GM10266 (cell line): ENCODE data around the gene FCSK.

Experiments
- DNase-seq: peaks from one replicate; pipeline ENCODE4 v3.0.0; 2012; ENCODE audit errors: extremely low spot score
- TF ChIP-seq, protein P1 (sequence below): IDR thresholded peaks from 2 replicates; pipeline ENCODE4 v1.5.1; 2012; ENCODE audit warnings: mild to moderate bottlenecking, low read depth; ENCODE audit not compliant: control insufficient read depth, insufficient read depth; ENCODE audit errors: missing control alignments

FCSK gene

DNA sequence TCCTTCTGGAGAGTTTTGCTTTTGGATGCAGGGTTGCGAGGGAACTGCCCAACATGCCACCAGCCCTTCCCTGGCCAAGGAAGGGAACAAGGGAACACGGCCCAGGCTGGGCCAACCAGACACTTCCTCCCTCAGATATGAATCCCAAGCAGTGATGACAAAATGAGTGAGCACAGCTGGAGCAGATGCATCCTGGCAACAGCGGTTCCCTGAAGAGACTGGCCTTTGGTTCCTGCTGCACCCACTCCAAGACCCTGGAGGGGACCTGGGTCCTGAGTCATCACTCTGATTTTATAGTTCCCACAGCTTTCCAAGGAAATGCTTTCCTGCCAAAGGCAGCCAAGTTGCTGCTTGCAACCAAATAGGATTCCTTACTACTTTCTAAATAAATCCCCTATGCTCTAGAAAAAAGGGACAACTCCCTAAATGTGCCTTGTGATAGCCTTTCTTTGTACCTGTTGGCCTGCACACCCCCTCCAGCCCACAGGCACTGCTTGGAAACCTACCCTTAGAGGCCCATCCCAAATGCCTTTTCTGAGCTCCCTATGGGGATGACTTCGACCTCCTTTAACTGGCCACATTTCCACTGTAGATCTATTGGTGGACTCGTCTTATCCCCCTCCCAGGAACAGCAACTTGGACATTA lies 20.8 kb upstream of the FCSK start:
- no peak for DNase-seq
- TF ChIP-seq, protein P1, sequence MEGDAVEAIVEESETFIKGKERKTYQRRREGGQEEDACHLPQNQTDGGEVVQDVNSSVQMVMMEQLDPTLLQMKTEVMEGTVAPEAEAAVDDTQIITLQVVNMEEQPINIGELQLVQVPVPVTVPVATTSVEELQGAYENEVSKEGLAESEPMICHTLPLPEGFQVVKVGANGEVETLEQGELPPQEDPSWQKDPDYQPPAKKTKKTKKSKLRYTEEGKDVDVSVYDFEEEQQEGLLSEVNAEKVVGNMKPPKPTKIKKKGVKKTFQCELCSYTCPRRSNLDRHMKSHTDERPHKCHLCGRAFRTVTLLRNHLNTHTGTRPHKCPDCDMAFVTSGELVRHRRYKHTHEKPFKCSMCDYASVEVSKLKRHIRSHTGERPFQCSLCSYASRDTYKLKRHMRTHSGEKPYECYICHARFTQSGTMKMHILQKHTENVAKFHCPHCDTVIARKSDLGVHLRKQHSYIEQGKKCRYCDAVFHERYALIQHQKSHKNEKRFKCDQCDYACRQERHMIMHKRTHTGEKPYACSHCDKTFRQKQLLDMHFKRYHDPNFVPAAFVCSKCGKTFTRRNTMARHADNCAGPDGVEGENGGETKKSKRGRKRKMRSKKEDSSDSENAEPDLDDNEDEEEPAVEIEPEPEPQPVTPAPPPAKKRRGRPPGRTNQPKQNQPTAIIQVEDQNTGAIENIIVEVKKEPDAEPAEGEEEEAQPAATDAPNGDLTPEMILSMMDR, result no peak

DNA sequence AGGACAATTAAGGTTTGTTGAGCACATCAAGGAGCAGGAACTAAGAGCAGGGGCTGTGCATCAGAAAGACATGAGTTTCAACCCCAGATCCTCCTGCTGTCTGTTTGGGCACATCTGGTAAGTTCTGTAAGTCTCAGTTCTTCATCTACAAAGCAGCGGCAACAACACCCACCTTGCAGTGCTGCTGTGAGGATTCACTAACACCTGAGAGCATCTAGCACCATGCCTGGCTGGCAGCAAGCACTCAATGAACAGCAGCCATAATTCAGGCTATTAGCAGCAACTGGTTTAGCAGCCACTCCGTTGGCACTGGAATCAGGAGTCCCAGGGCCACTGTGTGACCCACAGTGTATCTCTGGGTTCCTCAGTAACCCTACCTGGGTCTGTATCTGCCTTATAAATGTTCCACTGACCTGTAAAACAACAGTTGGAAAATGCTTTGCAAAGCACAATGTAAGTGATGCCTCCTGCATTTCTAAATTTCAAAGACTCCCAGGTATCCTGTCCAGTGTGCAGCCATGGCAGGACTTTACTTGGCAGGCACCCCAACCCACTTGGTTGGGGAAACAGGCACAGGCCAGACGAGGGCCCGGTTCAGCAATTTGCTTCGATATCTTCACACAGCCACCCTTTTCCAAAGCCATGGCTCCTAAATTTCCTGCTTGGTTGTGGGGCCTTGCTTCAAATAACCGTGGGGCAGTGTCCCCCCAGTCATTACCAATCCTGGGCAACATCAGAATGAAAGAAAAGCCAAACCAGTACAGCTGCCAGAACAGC lies 19.7 kb upstream of the FCSK start:
- no peak for DNase-seq
- TF ChIP-seq, protein P1, result no peak

DNA sequence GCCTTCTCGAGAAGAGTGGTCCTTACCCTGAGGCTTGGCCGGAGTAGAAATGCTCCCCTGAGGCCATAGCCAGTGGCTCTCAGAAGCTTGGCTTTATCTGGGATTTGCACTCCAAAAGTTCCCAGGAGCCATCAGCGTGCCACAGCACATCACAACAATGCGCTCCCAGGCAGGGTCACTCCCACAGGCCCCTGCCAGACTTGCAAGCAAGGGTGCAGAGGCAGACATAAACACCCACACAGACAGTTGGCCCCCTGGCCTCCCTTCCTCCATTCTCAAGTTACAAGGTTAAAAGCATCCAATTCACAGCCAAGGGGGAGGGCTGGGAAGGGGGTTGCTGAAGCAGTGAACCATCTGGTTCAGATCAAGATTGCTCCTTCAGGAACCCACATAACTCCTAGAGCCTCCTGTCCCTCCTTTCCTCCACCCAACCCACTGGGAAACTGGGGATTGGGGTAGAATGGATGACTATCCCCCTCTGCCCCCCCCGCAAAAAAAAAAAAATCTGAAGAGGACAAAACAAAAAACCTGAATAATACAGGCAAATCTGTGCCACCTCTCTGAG lies 17.3 kb upstream of the FCSK start:
- DNase-seq, result no peak
- TF ChIP-seq, protein P1, result no peak

DNA sequence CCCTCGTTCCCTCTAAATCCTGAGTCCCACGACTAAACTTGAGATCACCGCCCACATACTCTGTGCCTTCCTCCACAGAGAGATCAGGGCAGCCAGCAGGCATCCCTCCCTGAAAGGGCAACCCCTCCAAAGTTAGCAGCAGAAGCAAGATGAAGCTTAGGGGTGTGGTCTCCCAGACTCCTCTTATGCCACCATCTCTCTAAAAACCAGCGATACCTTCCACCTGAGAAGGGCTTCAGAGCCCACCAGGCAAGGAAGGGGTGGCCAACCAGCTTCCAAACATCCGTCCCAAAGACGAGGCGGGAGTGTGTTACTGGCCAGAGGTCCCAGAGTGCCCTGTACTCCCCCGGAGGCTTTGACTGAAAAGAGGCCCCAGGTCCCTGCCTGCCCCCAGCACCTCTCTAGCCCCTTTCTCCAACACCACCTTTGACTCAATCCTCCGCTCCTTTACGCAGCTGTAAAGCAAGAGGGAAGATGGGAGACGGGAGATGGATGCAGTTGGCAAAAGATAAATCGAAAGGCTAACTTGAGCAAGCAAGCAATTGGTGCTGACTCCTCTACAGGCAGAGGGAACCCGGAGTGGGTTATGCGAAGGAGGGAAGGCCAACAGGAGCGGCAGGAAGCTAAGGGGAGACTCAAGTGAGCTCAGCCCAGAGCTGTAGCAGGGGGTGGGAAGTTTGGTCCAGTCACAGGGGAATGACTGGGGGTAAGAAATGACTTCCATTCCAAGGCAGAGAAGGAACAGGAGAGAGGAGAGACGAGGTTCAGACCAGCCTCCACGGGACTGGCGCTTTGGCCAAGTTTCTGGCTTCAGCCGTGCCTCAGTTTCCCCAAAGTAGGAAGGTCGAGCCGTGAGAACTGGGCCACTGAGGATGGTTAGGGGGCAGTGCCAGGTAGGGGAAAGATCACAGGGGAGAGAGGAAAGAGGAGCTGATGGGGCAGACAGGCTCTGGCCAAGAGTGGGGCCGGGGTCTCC lies 16.5 kb upstream of the FCSK start:
- no peak for DNase-seq
- TF ChIP-seq, protein P1, result no peak

DNA sequence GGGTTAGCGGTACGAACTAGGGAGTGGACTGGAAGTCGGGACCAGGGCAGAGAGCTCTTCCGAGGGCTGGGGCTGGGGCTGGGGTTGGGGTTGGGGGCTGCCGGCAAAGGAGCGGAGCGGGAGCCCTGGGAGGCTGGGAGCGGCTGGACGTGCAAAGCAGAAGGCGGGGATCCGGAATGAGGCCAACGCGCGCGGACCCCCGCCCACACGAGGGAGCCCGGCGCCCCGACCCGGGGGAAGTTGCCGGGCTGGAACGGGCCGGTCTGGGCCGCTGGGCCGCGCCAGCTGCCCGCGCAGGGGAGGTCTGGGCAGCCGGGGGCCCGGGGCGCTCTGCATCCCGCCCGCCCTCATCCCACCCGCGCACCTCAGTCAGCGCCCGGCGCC lies 15.8 kb upstream of the FCSK start:
- DNase-seq, result no peak
- TF ChIP-seq, protein P1, result no peak

DNA sequence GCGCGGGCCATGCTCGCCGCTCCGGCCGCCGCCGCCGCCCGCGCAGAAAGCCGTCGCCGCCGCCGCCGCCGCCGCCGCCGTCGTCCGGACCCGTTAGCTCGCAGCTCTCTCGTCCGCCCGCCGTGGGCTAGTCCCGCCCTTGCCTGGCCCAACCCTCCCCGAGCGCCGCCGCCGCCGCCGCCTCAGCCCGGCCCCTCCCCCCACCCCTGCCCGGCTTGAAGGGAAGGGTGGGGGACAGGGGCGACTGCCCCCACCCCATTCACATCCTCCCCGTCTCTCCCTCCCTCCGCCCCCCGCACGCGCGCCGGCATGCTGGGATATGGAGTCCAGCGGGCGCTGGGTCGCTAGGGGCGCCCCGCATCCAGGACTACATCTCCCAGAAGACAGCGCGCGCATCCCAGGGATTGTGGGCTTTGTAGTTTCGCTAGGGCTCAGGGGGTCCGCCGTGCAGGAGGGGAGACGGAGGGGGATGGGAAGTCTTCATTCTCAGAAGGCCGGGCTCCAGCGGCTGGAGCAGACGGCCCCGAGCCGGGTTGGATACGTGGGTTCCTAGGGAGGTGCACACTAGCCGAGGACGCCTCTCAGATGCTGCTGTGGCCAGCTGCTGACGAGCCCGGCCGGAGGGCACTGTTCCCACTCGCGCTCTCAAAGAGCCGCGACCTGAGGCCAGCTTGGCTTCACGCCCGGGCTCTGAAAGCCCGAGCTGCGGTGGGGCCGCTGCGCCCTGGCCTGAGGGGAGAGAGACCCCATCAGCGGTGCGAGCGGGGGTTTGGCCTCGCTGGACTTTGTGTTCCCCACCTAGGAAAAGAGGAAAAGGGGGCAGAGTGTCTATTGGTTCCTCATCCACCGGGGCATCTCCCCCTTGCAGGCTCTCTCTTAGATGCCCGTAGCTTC lies 15.2 kb upstream of the FCSK start, which contains the start of gene ST3GAL2:
Gene ST3GAL2, minus strand, starts transcription at position 132 of the 894 bp plus-strand sequence. CDS start 40,570 bp downstream, outside the sequence.
- TF ChIP-seq, protein P1, result no peak
- DNase-seq, result peak; percentile 97
